HepG2 (cell line): ENCODE measurements around the gene LRP10. TPM values are rescaled to one million over a fixed set of nuclear protein-coding genes. Genes with fewer than 3 reads are reported as not detected.

Experiments
- ATAC-seq: fragments of 200-7000 bp; cut with Tn5 transposase; 3 replicates; pipeline ENCODE4 v1.9.1; 2020; ENCODE audit warnings: mild to moderate bottlenecking, moderate library complexity
- BruUV-seq: library from RNA; stranded (reverse); fragments of 400-500 nt; replicated peaks from 2 replicates; lab custom pipeline; 2021; lab: Mats Ljungman, UMichigan
- CTCF ChIA-PET: fragments of 300-600 bp; formaldehyde crosslinking; extraction: SDS; loops from one replicate; lab custom pipeline; 2021; ENCODE audit warnings: low total read pairs, inconsistent platforms, low intra/inter-chr PET ratio; lab: Yijun Ruan, JAX
- POLR2A ChIA-PET: fragments of 350-600 bp; sonication (Branson Sonifier 250); formaldehyde crosslinking; loops from one replicate; lab custom pipeline; 2020; ENCODE audit warnings: antibody characterized with exemption, inconsistent platforms; lab: Yijun Ruan, JAX
- DNase-seq: peaks from one replicate; pipeline ENCODE4 v3.0.0-alpha.2; 2015; ENCODE audit warnings: low spot score
- FAIRE-seq: peaks from 3 replicates; lab custom pipeline; 2011; peaks lifted over from hg19 to GRCh38; lab: Jason Lieb, UNC
- H2AFZ ChIP-seq: one replicate; pipeline ENCODE4 v1.6.1; 2011; ENCODE audit warnings: low read length, inconsistent platforms
- H3K27ac ChIP-seq: fragments of 300-600 bp; 3 replicates; pipeline ENCODE4 v1.8.0; 2011; ENCODE audit warnings: mixed run types, mild to moderate bottlenecking, mixed read lengths, low read length, inconsistent platforms; ENCODE audit not compliant: insufficient read depth; ENCODE audit errors: extremely low read length
- H3K27me3 ChIP-seq, 2 experiments: fragments of 200-600 bp in 1 of 2; 2 replicates in 1 of 2; 3 replicates in 1 of 2; pipeline versions ENCODE4 v1.6.0 to v1.8.0; 2011; ENCODE audit warnings: low read length in 2 of 2, mild to moderate bottlenecking in 2 of 2, moderate library complexity in 2 of 2, inconsistent platforms in 1 of 2; ENCODE audit not compliant: insufficient read depth in 2 of 2, control insufficient read depth in 1 of 2
- H3K36me3 ChIP-seq, 2 experiments: fragments of 200-600 bp in 1 of 2; replicated peaks in 1 of 2; 2 replicates in 1 of 2; 3 replicates in 1 of 2; pipeline versions ENCODE4 v1.5.1 to v1.8.0; 2011; ENCODE audit warnings: low read length in 2 of 2, inconsistent platforms in 1 of 2; ENCODE audit not compliant: insufficient read depth in 2 of 2, control insufficient read depth in 1 of 2
- H3K4me1 ChIP-seq: 2 replicates; pipeline ENCODE4 v1.5.1; 2012; ENCODE audit warnings: low read length, inconsistent platforms; ENCODE audit not compliant: insufficient read depth
- H3K4me2 ChIP-seq: 2 replicates; pipeline ENCODE4 v1.6.0; 2011; ENCODE audit warnings: low read depth, low read length, inconsistent platforms
- H3K4me3 ChIP-seq, 3 experiments: fragments of 200-600 bp in 1 of 3; sonication (generic), shearing (Covaris generic) in 1 of 3; replicated peaks in 1 of 3; 2 replicates each; pipeline ENCODE4 v1.5.1; 2011 to 2016; ENCODE audit warnings: low read length in 3 of 3, inconsistent platforms in 2 of 3, low read depth in 2 of 3, mild to moderate bottlenecking in 2 of 3, control low read depth in 1 of 3, mixed read lengths in 1 of 3; ENCODE audit not compliant: insufficient read depth in 1 of 3
- H3K79me2 ChIP-seq: one replicate; pipeline ENCODE4 v1.6.1; 2011; ENCODE audit warnings: low read length, inconsistent platforms; ENCODE audit not compliant: insufficient read depth
- H3K9ac ChIP-seq: 2 replicates; pipeline ENCODE4 v1.6.0; 2011; ENCODE audit warnings: mild to moderate bottlenecking, low read depth, low read length, inconsistent platforms; ENCODE audit not compliant: insufficient read depth
- H3K9me3 ChIP-seq: 2 replicates; pipeline ENCODE4 v1.5.1; 2012; ENCODE audit warnings: mild to moderate bottlenecking, low read length
- H4K20me1 ChIP-seq: 2 replicates; pipeline ENCODE4 v1.6.0; 2011; ENCODE audit warnings: inconsistent platforms, mild to moderate bottlenecking, low read length, moderate library complexity; ENCODE audit not compliant: insufficient read depth
- ARID2 ChIP-seq: sonication (generic); formaldehyde crosslinking; IDR thresholded peaks from 2 replicates; pipeline ENCODE4 v1.8.1; 2022; ENCODE audit warnings: mild to moderate bottlenecking, missing genetic modification reagents, borderline replicate concordance
- CERS6 ChIP-seq: sonication (generic); formaldehyde crosslinking; IDR thresholded peaks from 2 replicates; pipeline ENCODE4 v1.5.0; 2020; ENCODE audit warnings: missing genetic modification reagents
- E2F1 ChIP-seq: sonication (generic); formaldehyde crosslinking; IDR thresholded peaks from 2 replicates; pipeline ENCODE4 v1.5.0; 2020; ENCODE audit warnings: missing genetic modification reagents
- E2F2 ChIP-seq: sonication (generic); formaldehyde crosslinking; IDR thresholded peaks from 2 replicates; pipeline ENCODE4 v1.4.0; 2020; ENCODE audit warnings: missing genetic modification reagents, borderline replicate concordance
- FIP1L1 ChIP-seq: fragments of 200-400 bp; formaldehyde crosslinking; IDR thresholded peaks from 2 replicates; pipeline ENCODE4 v1.6.1; 2018; ENCODE audit warnings: low read depth, mild to moderate bottlenecking, low read length, moderate library complexity, borderline replicate concordance; ENCODE audit not compliant: insufficient read depth
- GLI4 ChIP-seq: sonication (generic); formaldehyde crosslinking; IDR thresholded peaks from 2 replicates; pipeline ENCODE4 v1.5.1; 2020; ENCODE audit warnings: missing genetic modification reagents, mild to moderate bottlenecking, moderate library complexity, borderline replicate concordance
- HMGA1 ChIP-seq: sonication (generic); formaldehyde crosslinking; conservative IDR thresholded peaks from 2 replicates; pipeline ENCODE4 v1.4.0; 2020; ENCODE audit warnings: missing genetic modification reagents
- KLF9 ChIP-seq: IDR thresholded peaks from 2 replicates; pipeline ENCODE4 v1.6.1; 2016; ENCODE audit warnings: low read depth
- NR2F1 ChIP-seq, 2 experiments: fragments of 450-650 bp in 1 of 2; formaldehyde crosslinking in 1 of 2; IDR thresholded peaks; 2 replicates each; pipeline versions ENCODE4 v1.5.0 to v1.6.1; 2016 to 2020; ENCODE audit warnings: mild to moderate bottlenecking in 1 of 2, missing compliant biosample characterization in 1 of 2, missing genetic modification reagents in 1 of 2, moderate library complexity in 1 of 2
- PAX8 ChIP-seq: sonication (generic); formaldehyde crosslinking; IDR thresholded peaks from 2 replicates; pipeline ENCODE4 v1.8.0; 2022; ENCODE audit warnings: mild to moderate bottlenecking, missing genetic modification reagents, borderline replicate concordance
- PBX2 ChIP-seq: IDR thresholded peaks from 2 replicates; pipeline ENCODE4 v1.6.1; 2016; ENCODE audit warnings: control low read depth
- RAD51 ChIP-seq: fragments of 450-650 bp; IDR thresholded peaks from 2 replicates; pipeline ENCODE4 v1.6.1; 2016; ENCODE audit warnings: borderline replicate concordance
- RFX3 ChIP-seq: IDR thresholded peaks from 2 replicates; pipeline ENCODE4 v1.6.1; 2016; ENCODE audit warnings: missing biosample characterization, missing genetic modification reagents
- TGIF2 ChIP-seq: IDR thresholded peaks from 2 replicates; pipeline ENCODE4 v1.6.1; 2016; ENCODE audit warnings: control low read depth, missing compliant biosample characterization
- YY1 ChIP-seq: IDR thresholded peaks from 2 replicates; pipeline ENCODE4 v1.6.1; 2011; ENCODE audit warnings: low read length, low read depth, moderate library complexity, mild to moderate bottlenecking; ENCODE audit not compliant: insufficient read depth, insufficient replicate concordance
- ZBTB46 ChIP-seq: sonication (generic); formaldehyde crosslinking; IDR thresholded peaks from 2 replicates; pipeline ENCODE4 v1.4.0; 2020; ENCODE audit warnings: mild to moderate bottlenecking, missing genetic modification reagents, borderline replicate concordance
- ZNF557 ChIP-seq: sonication (generic); formaldehyde crosslinking; IDR thresholded peaks from 2 replicates; pipeline ENCODE4 v1.4.0; 2020; ENCODE audit warnings: missing genetic modification reagents
- ZNF607 ChIP-seq: sonication (generic); formaldehyde crosslinking; IDR thresholded peaks from 2 replicates; pipeline ENCODE4 v1.5.1; 2020; ENCODE audit warnings: missing genetic modification reagents, mild to moderate bottlenecking, borderline replicate concordance
- ZNF772 ChIP-seq: sonication (generic); formaldehyde crosslinking; IDR thresholded peaks from 2 replicates; pipeline ENCODE4 v1.5.0; 2020; ENCODE audit warnings: mild to moderate bottlenecking, missing genetic modification reagents
- WGBS: methylation state at CpG from one replicate; pipeline ENCODE4 v1.1.6; 2017; ENCODE audit warnings: low lambda C conversion rate; 5-methylcytosine and 5-hydroxymethylcytosine counted together
- in situ Hi-C: cut with HindIII; loops from 2 replicates; pipeline ENCODE4 v1.10.0; 2017; ENCODE audit warnings: low pct_unique_long_range_greater_than_20kb; ENCODE audit not compliant: extremely low pct_ligation_motif_present
- intact Hi-C: fragments of 100-400 bp; cut with micrococcal nuclease; formaldehyde crosslinking; loops from one replicate; pipeline ENCODE4 v1.10.0; 2022; ENCODE audit not compliant: unreplicated experiment
- polyA plus RNA-seq, 8 experiments: library from polyadenylated mRNA; depleted of rRNA in 3 of 8; stranded (reverse) in 7 of 8; unstranded in 1 of 8; fragments of >200 nt; fragmentation: Illumina TruSeq in 4 of 8; extraction: Trizol in 4 of 8; gene quantifications; 2 replicates each; pipeline versions ENCODE4 v1.2.1 to v1.2.3, GENCODE V29; 2011 to 2016; ENCODE audit warnings: low read depth in 4 of 8, missing spikeins in 1 of 8, mixed read lengths in 1 of 8; ENCODE audit not compliant: insufficient read depth in 1 of 8
- total RNA-seq, 5 experiments: library from RNA; depleted of rRNA; stranded (reverse); fragments of >200 nt; fragmentation: Illumina TruSeq; extraction: Trizol; gene quantifications; 2 replicates each; pipeline ENCODE4 v1.2.3, GENCODE V29; 2016; ENCODE audit warnings: low read depth in 1 of 5

The LRP10 gene
- total and polyA plus RNA-seq, 2 of the 13 experiments (the other 11 are each of a cell fraction or from before 2014, with no cell fraction given): 16.9 to 45.2 TPM

GRCh38 chr14:22896356-22896755 lies 24.8 kb downstream of the LRP10 start (continued):
- no peak for TF ChIP-seq E2F1 (CRISPR knock-in tag)
- TF ChIP-seq E2F2: no peak
- TF ChIP-seq ZNF607 (CRISPR knock-in tag): no peak
- no peak; the same call in 1 of the 2 replicates for TF ChIP-seq RAD51
- no peak for TF ChIP-seq NR2F1 (CRISPR knock-in tag; IDR thresholded peaks at IDR 0.05)
- TF ChIP-seq KLF9: no peak
- no peak for TF ChIP-seq TGIF2
- TF ChIP-seq ARID2 (CRISPR knock-in tag): no peak
- no peak for TF ChIP-seq PAX8
- TF ChIP-seq CERS6 (CRISPR knock-in tag): no peak

DNA sequence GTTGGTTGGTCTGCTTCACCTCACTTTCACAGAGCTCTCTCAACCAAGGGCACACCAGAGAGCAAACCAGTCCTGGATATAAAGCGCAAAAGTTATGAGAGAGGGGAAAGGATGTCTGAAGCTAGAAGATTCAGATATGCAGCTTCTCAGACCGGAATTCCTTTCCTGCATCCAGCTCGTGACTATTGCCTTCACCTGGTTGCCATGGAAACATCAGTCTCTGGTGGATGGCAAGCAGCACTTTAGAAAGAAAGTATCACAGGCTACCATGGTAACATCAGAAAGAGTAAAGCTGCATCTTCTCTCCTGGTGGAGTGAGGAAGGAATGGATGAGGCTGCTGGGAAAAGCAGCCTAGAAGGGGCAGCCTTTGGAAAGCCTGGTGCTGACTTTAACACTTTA lies 25.2 kb downstream of the LRP10 start:
- Histone ChIP-seq H3K4me1 (peaks cover 14% of the 10 kb centered on the region), H3K4me2 (no peak overlapping the region), H3K9ac (no peak overlapping the region), H2AFZ (no peak overlapping the region), H3K79me2 (no peaks in the 10 kb centered on the region), H3K27me3 (peaks cover 8 to 21% of the 10 kb centered on the region in 2 experiments; a peak in 3 of 5 replicates), H3K4me3 (no peak overlapping the region), H3K27ac (no peak overlapping the region), H3K9me3 (no peaks in the 10 kb centered on the region), H4K20me1 (no peaks in the 10 kb centered on the region), H3K36me3 (no peaks in the 10 kb centered on the region)
- ATAC-seq (no peak), FAIRE-seq (no peak), DNase-seq (no peak)
- no TSS peak for BruUV-seq
- 53% methylated on average over 3 of the region's 3 CpGs for WGBS
- in situ Hi-C loops (no loop called here), intact Hi-C loops (no loop called here)
- ChIA-PET POLR2A (interaction anchor here (0.8 to 1.6 kb wide), 4 partner anchors 25 to 130 kb away, joined by 3 to 4 read pairs (median 4); partner anchors contain the start of genes LRP10, OXA1L and PRMT5), CTCF (no interaction called here)
- TF ChIP-seq HMGA1 (CRISPR knock-in tag) (no peak), GLI4 (CRISPR knock-in tag) (no peak), ZNF557 (CRISPR knock-in tag) (no peak), ZBTB46 (no peak), RFX3 (CRISPR knock-in tag) (0 out of 2 replicates have a peak, but pooled peaks have one; percentile 26), YY1 (no peak), FIP1L1 (no peak), PBX2 (no peak), ZNF772 (CRISPR knock-in tag) (no peak)
